DND-41 (cell line): ENCODE results near the gene PIGC.

Source experiments
- EZH2 ChIP-seq: IDR thresholded peaks from 3 replicates; pipeline ENCODE4 v1.6.1; 2012; ENCODE audit warnings: borderline replicate concordance, low read depth, mild to moderate bottlenecking, moderate library complexity, low read length, inconsistent platforms; ENCODE audit not compliant: severe bottlenecking
- TF ChIP-seq, protein P1 (sequence below): IDR thresholded peaks from 2 replicates; pipeline ENCODE4 v1.5.1; 2012; ENCODE audit warnings: borderline replicate concordance, low read length, moderate library complexity, mild to moderate bottlenecking; ENCODE audit not compliant: poor library complexity, severe bottlenecking; ENCODE audit errors: extremely low read depth

DNA sequence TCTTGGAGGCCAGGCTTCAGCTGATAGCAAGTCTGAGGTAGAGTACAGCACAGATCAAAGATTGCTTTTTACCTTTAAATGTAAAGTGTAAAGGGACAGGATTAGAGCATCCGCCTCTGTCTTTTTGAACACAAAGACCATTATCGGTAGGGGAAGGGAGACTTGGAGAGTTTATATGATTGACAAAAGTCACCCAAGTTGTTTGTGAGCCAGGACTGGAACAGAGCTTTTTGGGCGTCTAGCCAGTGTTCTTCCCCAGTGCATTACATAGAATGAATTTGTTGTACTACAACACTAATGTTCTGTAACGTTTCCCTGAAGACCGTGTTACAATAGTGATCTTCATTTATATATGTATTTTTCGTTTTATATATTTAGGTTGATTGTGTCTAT is 9.3 kb upstream of the PIGC start:
- TF ChIP-seq, protein P1, sequence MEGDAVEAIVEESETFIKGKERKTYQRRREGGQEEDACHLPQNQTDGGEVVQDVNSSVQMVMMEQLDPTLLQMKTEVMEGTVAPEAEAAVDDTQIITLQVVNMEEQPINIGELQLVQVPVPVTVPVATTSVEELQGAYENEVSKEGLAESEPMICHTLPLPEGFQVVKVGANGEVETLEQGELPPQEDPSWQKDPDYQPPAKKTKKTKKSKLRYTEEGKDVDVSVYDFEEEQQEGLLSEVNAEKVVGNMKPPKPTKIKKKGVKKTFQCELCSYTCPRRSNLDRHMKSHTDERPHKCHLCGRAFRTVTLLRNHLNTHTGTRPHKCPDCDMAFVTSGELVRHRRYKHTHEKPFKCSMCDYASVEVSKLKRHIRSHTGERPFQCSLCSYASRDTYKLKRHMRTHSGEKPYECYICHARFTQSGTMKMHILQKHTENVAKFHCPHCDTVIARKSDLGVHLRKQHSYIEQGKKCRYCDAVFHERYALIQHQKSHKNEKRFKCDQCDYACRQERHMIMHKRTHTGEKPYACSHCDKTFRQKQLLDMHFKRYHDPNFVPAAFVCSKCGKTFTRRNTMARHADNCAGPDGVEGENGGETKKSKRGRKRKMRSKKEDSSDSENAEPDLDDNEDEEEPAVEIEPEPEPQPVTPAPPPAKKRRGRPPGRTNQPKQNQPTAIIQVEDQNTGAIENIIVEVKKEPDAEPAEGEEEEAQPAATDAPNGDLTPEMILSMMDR, result no peak
- no peak for TF ChIP-seq EZH2
